ENCODE data around the gene TSPAN9.

DNA sequence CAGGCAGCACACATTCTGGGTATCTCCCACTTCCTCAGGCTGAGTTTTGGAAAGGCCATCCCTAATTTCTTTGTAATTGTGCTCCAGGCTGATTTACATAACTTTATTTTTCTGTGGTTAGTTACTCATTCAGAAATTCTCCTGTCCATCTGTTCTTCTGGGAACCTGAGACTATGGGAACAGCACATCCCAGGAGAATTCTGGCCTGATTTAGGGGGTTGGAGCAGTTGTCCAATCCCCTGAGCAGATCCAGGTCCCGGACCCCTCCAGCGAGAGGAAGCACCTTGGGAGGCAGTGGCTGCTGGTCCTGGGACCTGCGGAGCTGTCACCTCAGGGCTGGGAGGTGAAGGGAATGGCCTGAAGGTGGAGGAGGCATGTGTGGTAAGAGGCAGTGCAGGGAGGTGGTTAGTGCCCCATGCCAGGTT, 40.4 kb downstream of the TSPAN9 start:
- TF ChIP-seq, protein P1, sequence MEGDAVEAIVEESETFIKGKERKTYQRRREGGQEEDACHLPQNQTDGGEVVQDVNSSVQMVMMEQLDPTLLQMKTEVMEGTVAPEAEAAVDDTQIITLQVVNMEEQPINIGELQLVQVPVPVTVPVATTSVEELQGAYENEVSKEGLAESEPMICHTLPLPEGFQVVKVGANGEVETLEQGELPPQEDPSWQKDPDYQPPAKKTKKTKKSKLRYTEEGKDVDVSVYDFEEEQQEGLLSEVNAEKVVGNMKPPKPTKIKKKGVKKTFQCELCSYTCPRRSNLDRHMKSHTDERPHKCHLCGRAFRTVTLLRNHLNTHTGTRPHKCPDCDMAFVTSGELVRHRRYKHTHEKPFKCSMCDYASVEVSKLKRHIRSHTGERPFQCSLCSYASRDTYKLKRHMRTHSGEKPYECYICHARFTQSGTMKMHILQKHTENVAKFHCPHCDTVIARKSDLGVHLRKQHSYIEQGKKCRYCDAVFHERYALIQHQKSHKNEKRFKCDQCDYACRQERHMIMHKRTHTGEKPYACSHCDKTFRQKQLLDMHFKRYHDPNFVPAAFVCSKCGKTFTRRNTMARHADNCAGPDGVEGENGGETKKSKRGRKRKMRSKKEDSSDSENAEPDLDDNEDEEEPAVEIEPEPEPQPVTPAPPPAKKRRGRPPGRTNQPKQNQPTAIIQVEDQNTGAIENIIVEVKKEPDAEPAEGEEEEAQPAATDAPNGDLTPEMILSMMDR (IDR thresholded peaks at IDR 0.05; ENCODE audit: low read depth, low read length, poor library complexity, severe bottlenecking) = no peak
- TF ChIP-seq EZH2phosphoT487 (IDR thresholded peaks at IDR 0.05; ENCODE audit: borderline replicate concordance, low read length) = no peak

Measured in DOHH2 (cell line).